ENCODE measurements around the gene GAPVD1. TPM values are rescaled to one million over a fixed set of nuclear protein-coding genes. Genes with fewer than 3 reads are reported as not detected.
A peak's percentile ranks its signal among the peaks of the same experiment; 100 is the strongest.

GAPVD1 gene
- polyA plus RNA-seq, 2 of the 4 experiments (the other 2 are of a cell fraction), result 18.2 to 23.0 TPM

DNA sequence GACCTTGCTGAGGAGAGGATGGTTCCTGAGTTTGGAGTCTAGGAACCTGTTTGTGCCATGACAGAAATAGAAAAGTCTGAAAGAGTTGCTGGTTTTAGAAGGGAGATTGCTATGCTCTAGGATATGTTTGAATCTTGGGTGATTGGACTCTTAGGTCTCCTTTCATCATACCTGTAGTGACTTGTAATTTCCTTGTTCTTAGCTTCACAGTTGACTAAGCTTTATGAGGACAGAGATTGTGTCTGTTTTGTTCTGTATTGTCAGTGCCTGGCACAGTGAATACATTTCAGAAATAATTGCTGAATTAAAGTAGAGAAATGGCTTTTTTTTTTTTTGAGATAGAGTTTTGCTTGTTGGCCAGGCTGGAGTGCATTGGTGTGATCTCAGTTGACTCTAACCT, 31.5 kb downstream of the GAPVD1 start:
- ATAC-seq, result no peak
- ChIA-PET POLR2A (interaction anchor here (0.7 to 1.7 kb wide), 2 partner anchors 52 to 1123 kb away, joined by 4 to 12 read pairs; partner anchors contain the start of gene HSPA5), CTCF (interaction anchor here (0.7 kb wide), 1 partner anchor 395 kb away, joined by 3 read pairs; no protein-coding TSS in a partner anchor)
- DNase-seq (ENCODE audit: low read depth in 1 of 2, low spot score in 1 of 2), result no peak
- Histone ChIP-seq H3K27ac (no peak overlapping the region), H3K9me3 (no peaks in the 10 kb centered on the region), H3K4me1 (peaks cover 17% of the 10 kb centered on the region), H3K4me3 (no peak overlapping the region), H3K4me2 (no peak overlapping the region)
- no peak for FAIRE-seq
- TF ChIP-seq EP300 (IDR thresholded peaks at IDR 0.05) (no peak), HEYL (CRISPR knock-in tag; IDR thresholded peaks at IDR 0.05) (no peak)
- TF ChIP-seq, protein P1, sequence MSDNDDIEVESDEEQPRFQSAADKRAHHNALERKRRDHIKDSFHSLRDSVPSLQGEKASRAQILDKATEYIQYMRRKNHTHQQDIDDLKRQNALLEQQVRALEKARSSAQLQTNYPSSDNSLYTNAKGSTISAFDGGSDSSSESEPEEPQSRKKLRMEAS (IDR thresholded peaks at IDR 0.05), result no peak

DNA sequence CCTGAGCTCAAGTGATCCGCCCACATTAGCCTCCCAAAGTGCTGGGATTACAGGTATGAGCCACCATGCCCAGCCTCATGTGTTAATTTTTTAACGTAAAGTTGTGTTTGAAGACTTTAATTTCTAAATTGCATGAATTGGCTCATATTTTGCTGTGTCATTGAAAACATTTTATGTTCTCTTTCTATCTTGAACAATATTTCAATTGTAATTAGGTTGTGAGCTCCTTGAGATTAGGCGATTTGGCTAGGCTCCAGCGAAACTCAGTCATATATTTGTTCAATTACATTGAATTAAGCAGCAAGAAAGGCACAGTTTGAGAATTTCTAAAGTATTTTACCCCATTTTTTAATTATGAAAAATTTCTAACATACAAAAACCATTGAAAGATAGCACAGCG, 34.0 kb downstream of the GAPVD1 start:
- no peak overlapping the region for H3K27ac ChIP-seq
- POLR2A ChIA-PET, result interaction anchor here (0.7 kb wide), 2 partner anchors 52 to 409 kb away, joined by 4 to 10 read pairs; no protein-coding TSS in a partner anchor
- DNase-seq (ENCODE audit: low read depth in 1 of 2, low spot score in 1 of 2) (no peak), FAIRE-seq (no peak), ATAC-seq (no peak)
- CTCF ChIA-PET, result interaction anchor here (1.0 kb wide), 1 partner anchor 80 kb away, joined by 3 read pairs; no protein-coding TSS in a partner anchor
- TF ChIP-seq MAFK (IDR thresholded peaks at IDR 0.05; ENCODE audit: partially characterized antibody) (peak; percentile 86), NFE2L2 (conservative IDR thresholded peaks at IDR 0.05; ENCODE audit: low read length) (peak; percentile 31; the same call in 1 of the 2 replicates), GATA3 (IDR thresholded peaks at IDR 0.05; ENCODE audit: borderline replicate concordance) (no peak), HOXA7 (CRISPR knock-in tag; IDR thresholded peaks at IDR 0.05) (no peak)
- H3K4me2 ChIP-seq, result no peak overlapping the region
- no peak overlapping the region for H3K4me3 ChIP-seq
- peaks cover 17% of the 10 kb centered on the region for H3K4me1 ChIP-seq
- H3K9me3 ChIP-seq, result no peaks in the 10 kb centered on the region
- WGBS (ENCODE audit: missing lambda C conversion rate), result 96% methylated on average over 5 of the region's 5 CpGs

DNA sequence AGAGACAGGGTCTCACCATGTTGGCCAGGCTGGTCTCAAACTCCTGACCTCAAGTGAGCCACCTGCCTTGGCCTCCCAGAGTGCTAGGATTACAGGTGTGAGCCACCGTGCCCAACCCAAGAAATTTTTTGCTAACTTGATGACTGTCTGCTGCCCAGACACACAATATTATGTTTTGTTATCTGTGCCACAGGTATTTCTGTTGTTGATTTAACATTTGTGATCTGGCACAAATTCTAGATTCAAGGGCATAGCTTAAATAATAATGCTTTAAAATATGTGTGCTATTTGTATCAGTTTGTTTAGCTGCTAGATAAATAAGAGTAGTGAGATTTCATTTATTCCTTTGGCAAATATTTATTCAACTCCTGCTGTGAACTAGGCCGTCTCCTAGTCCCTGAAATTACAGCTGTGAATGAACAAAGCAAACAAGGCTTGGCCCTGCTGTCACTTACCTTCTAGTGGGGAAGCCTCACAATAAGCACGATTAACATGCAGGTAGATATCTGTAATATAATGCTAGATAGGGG, 35.3 kb downstream of the GAPVD1 start:
- no peaks in the 10 kb centered on the region for H3K9me3 ChIP-seq
- H3K4me1 ChIP-seq, result peaks cover 17% of the 10 kb centered on the region
- WGBS (ENCODE audit: missing lambda C conversion rate), result 0% methylated on average over 3 of the region's 3 CpGs
- no peak overlapping the region for H3K27ac ChIP-seq
- POLR2A ChIA-PET, result interaction anchor here (1.1 to 1.6 kb wide), 2 partner anchors 35 to 55 kb away, joined by 3 to 9 read pairs; partner anchors contain the start of genes GAPVD1 and HSPA5
- CTCF ChIA-PET, result interaction anchor here (1.0 kb wide), 3 partner anchors 9 to 113 kb away, joined by 3 to 5 read pairs (median 4); partner anchors contain the start of gene GAPVD1
- H3K4me3 ChIP-seq, result no peak overlapping the region
- ATAC-seq (peak; percentile 82 to 91), DNase-seq (ENCODE audit: low read depth in 1 of 2, low spot score in 1 of 2) (peak; percentile 45 to 83), FAIRE-seq (no peak)
- H3K4me2 ChIP-seq, result peak overlapping the region; percentile 51
- no peak for TF ChIP-seq TFCP2L1 (CRISPR knock-in tag; IDR thresholded peaks at IDR 0.05)
- no peak for TF ChIP-seq RFX5 (IDR thresholded peaks at IDR 0.05)
- TF ChIP-seq ESRRA (IDR thresholded peaks at IDR 0.05; ENCODE audit: borderline replicate concordance, low read length), result no peak; the same call in 1 of the 2 replicates
- TF ChIP-seq, protein P2, sequence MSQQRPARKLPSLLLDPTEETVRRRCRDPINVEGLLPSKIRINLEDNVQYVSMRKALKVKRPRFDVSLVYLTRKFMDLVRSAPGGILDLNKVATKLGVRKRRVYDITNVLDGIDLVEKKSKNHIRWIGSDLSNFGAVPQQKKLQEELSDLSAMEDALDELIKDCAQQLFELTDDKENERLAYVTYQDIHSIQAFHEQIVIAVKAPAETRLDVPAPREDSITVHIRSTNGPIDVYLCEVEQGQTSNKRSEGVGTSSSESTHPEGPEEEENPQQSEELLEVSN (IDR thresholded peaks at IDR 0.05; ENCODE audit: borderline replicate concordance, low read depth), result no peak
- TF ChIP-seq MAZ (IDR thresholded peaks at IDR 0.05; ENCODE audit: borderline replicate concordance, low read depth, low read length), result no peak
- TF ChIP-seq TP53 (CRISPR knock-in tag; IDR thresholded peaks at IDR 0.05), result no peak
- no peak for TF ChIP-seq CBX8 (IDR thresholded peaks at IDR 0.05)
- no peak for TF ChIP-seq MAFK (IDR thresholded peaks at IDR 0.05; ENCODE audit: partially characterized antibody)
- TF ChIP-seq CBX2 (IDR thresholded peaks at IDR 0.05; ENCODE audit: borderline replicate concordance, low read depth), result no peak
- TF ChIP-seq, protein P1 (IDR thresholded peaks at IDR 0.05), result peak; percentile 66; the same call in 1 of the 2 replicates
- peak in 1 of 2 experiments; percentile 39; a peak in 2 of 5 replicates for TF ChIP-seq EP300 (IDR thresholded peaks at IDR 0.05)
- TF ChIP-seq NFE2L2 (conservative IDR thresholded peaks at IDR 0.05; ENCODE audit: low read length), result no peak
- TF ChIP-seq, protein P3, sequence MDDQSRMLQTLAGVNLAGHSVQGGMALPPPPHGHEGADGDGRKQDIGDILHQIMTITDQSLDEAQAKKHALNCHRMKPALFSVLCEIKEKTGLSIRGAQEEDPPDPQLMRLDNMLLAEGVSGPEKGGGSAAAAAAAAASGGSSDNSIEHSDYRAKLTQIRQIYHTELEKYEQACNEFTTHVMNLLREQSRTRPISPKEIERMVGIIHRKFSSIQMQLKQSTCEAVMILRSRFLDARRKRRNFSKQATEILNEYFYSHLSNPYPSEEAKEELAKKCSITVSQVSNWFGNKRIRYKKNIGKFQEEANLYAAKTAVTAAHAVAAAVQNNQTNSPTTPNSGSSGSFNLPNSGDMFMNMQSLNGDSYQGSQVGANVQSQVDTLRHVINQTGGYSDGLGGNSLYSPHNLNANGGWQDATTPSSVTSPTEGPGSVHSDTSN (IDR thresholded peaks at IDR 0.05), result no peak
- no peak for TF ChIP-seq KDM5A (IDR thresholded peaks at IDR 0.05)
- TF ChIP-seq NPAS2 (CRISPR knock-in tag; IDR thresholded peaks at IDR 0.05; ENCODE audit: borderline replicate concordance), result no peak
- TF ChIP-seq, protein P4, sequence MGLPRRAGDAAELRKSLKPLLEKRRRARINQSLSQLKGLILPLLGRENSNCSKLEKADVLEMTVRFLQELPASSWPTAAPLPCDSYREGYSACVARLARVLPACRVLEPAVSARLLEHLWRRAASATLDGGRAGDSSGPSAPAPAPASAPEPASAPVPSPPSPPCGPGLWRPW (IDR thresholded peaks at IDR 0.05), result no peak
- TF ChIP-seq JUNB (IDR thresholded peaks at IDR 0.05), result peak; percentile 68
- TF ChIP-seq ZNF302 (CRISPR knock-in tag; IDR thresholded peaks at IDR 0.05), result no peak
- no peak for TF ChIP-seq RNF2 (IDR thresholded peaks at IDR 0.05; ENCODE audit: borderline replicate concordance, low read depth)
- TF ChIP-seq PHF8 (IDR thresholded peaks at IDR 0.05; ENCODE audit: borderline replicate concordance, low read depth), result no peak
- no peak for TF ChIP-seq HDAC2 (IDR thresholded peaks at IDR 0.05)
- TF ChIP-seq BHLHE40 (IDR thresholded peaks at IDR 0.05; ENCODE audit: low read depth, low read length), result no peak
- 0 out of 2 replicates have a peak, but pooled peaks have one; percentile 48 for TF ChIP-seq FOSB (CRISPR knock-in tag; IDR thresholded peaks at IDR 0.05)
- no peak for TF ChIP-seq HOXA7 (CRISPR knock-in tag; IDR thresholded peaks at IDR 0.05)
- no peak for TF ChIP-seq POLR2AphosphoS2 (conservative IDR thresholded peaks at IDR 0.05; ENCODE audit: low read length)
- no peak for TF ChIP-seq RCOR1 (IDR thresholded peaks at IDR 0.05; ENCODE audit: low read depth, low read length)
- TF ChIP-seq NR3C1 (IDR thresholded peaks at IDR 0.05), result no peak
- no peak for TF ChIP-seq HOXB13 (CRISPR knock-in tag; IDR thresholded peaks at IDR 0.05; ENCODE audit: low read depth)
- no peak for TF ChIP-seq MYC (IDR thresholded peaks at IDR 0.05; ENCODE audit: borderline replicate concordance, low read length)
- TF ChIP-seq ZC3H11A (IDR thresholded peaks at IDR 0.05), result no peak
- no peak for TF ChIP-seq EHF (CRISPR knock-in tag; IDR thresholded peaks at IDR 0.05)
- no peak; a peak in 1 of 5 replicates for TF ChIP-seq RAD21 (conservative IDR thresholded peaks at IDR 0.05 in 1 of 2, IDR thresholded peaks at IDR 0.05 in 1 of 2)

Data from A549 (cell line).